ENCODE data around the gene TMEM97. TPM values are rescaled to one million over a fixed set of nuclear protein-coding genes. Genes with fewer than 3 reads are reported as not detected.

Gene TMEM97
- polyA plus RNA-seq, 3 donors = 1.3 to 1.5 (median 1.4) TPM

- intact Hi-C loops (cut with micrococcal nuclease) = loop anchor here in 1 of 2 donors (5.0 to 10.0 kb wide), 3 partner anchors 235 to 613 kb away; partner anchors contain the start of genes ALDOC, NLK, PHF12 and PIGS
- H3K4me2 ChIP-seq (replicated peaks; ENCODE audit: extremely low read depth, low read length, poor library complexity, severe bottlenecking) = no peak overlapping the region
- no peak for DNase-seq
- Mint-ChIP-seq H3K36me3 (peaks cover 51 to 53% of the 10 kb centered on the region in 2 donors), H3K27ac (no peak overlapping the region), H3K9me3 (no peaks in the 10 kb centered on the region), H3K4me1 (peaks cover 22% of the 10 kb centered on the region), H3K4me3 (no peak overlapping the region), H3K27me3 (ENCODE audit: low read depth in 3 of 3) (peaks cover 0 to 2% (median 0%) of the 10 kb centered on the region in 3 donors)
- peaks cover 40% of the 10 kb centered on the region for H3K79me2 ChIP-seq (ENCODE audit: insufficient read depth, low read length)
- no peak overlapping the region for H3K27ac ChIP-seq (ENCODE audit: low read depth in 1 of 2, low read length in 2 of 2)
- H2AFZ ChIP-seq (ENCODE audit: insufficient read depth, low read depth, low read length, poor library complexity, severe bottlenecking) = no peak overlapping the region
- no peak overlapping the region for H3K4me3 ChIP-seq (replicated peaks in 1 of 3; ENCODE audit: low read depth in 2 of 3, low read length in 3 of 3)
- peaks cover 16 to 21% of the 10 kb centered on the region in 2 donors for H3K4me1 ChIP-seq (ENCODE audit: control insufficient read depth in 1 of 2, insufficient read depth in 2 of 2, low read length in 2 of 2)
- whole genome bisulfite sequencing (ENCODE audit: insufficient coverage) = 97% methylated on average over 8 of the region's 15 CpGs
- H3K27me3 ChIP-seq (ENCODE audit: control insufficient read depth in 2 of 2, insufficient read depth in 2 of 2, low read length in 2 of 2) = no peaks in the 10 kb centered on the region
- TF ChIP-seq CTCF (IDR thresholded peaks at IDR 0.05) = no peak
- peaks cover 42 to 50% of the 10 kb centered on the region in 2 donors for H3K36me3 ChIP-seq (replicated peaks in 1 of 2; ENCODE audit: control insufficient read depth in 1 of 2, insufficient read depth in 2 of 2, low read length in 2 of 2)
- H3K9ac ChIP-seq (ENCODE audit: insufficient read depth, low read length, poor library complexity, severe bottlenecking) = no peak overlapping the region
- H4K20me1 ChIP-seq (ENCODE audit: insufficient read depth, low read length) = peaks cover 13% of the 10 kb centered on the region
- no peaks in the 10 kb centered on the region for H3K9me3 ChIP-seq (replicated peaks in 1 of 2; ENCODE audit: control insufficient read depth in 1 of 2, insufficient read depth in 1 of 2, low read length in 2 of 2)
Observed at GRCh38 chr17:28339431-28339830, 20.4 kb downstream of the TMEM97 start.

- H3K9me3 ChIP-seq (replicated peaks in 1 of 2; ENCODE audit: control insufficient read depth in 1 of 2, insufficient read depth in 1 of 2, low read length in 2 of 2) = no peaks in the 10 kb centered on the region
- H3K4me1 ChIP-seq (ENCODE audit: control insufficient read depth in 1 of 2, insufficient read depth in 2 of 2, low read length in 2 of 2) = peaks cover 10 to 14% of the 10 kb centered on the region in 2 donors
- no peaks in the 10 kb centered on the region for H3K27me3 ChIP-seq (ENCODE audit: control insufficient read depth in 2 of 2, insufficient read depth in 2 of 2, low read length in 2 of 2)
- WGBS (ENCODE audit: insufficient coverage) = 100% methylated on average over 4 of the region's 6 CpGs
- peaks cover 60 to 61% of the 10 kb centered on the region in 2 donors for H3K36me3 Mint-ChIP-seq
- H3K4me3 ChIP-seq (replicated peaks in 1 of 3; ENCODE audit: low read depth in 2 of 3, low read length in 3 of 3) = no peak overlapping the region
- peaks cover 0 to 2% (median 0%) of the 10 kb centered on the region in 3 donors for H3K27me3 Mint-ChIP-seq (ENCODE audit: low read depth in 3 of 3)
- DNase-seq = no peak
- H3K4me3 Mint-ChIP-seq = no peak overlapping the region
- H3K27ac ChIP-seq (ENCODE audit: low read depth in 1 of 2, low read length in 2 of 2) = no peak overlapping the region
- intact Hi-C loops (cut with micrococcal nuclease) = no loop called here
- H3K4me1 Mint-ChIP-seq = peaks cover 16% of the 10 kb centered on the region
- H3K27ac Mint-ChIP-seq = peak overlapping the region in 3 of 7 donors; percentile 33 to 38 (median 36)
- no peak overlapping the region for H2AFZ ChIP-seq (ENCODE audit: insufficient read depth, low read depth, low read length, poor library complexity, severe bottlenecking)
- H3K36me3 ChIP-seq (replicated peaks in 1 of 2; ENCODE audit: control insufficient read depth in 1 of 2, insufficient read depth in 2 of 2, low read length in 2 of 2) = peaks cover 52 to 59% of the 10 kb centered on the region in 2 donors
- peaks cover 13% of the 10 kb centered on the region for H4K20me1 ChIP-seq (ENCODE audit: insufficient read depth, low read length)
- no peak overlapping the region for H3K9ac ChIP-seq (ENCODE audit: insufficient read depth, low read length, poor library complexity, severe bottlenecking)
- H3K79me2 ChIP-seq (ENCODE audit: insufficient read depth, low read length) = peaks cover 32% of the 10 kb centered on the region
- no peaks in the 10 kb centered on the region for H3K9me3 Mint-ChIP-seq
- no peak overlapping the region for H3K4me2 ChIP-seq (replicated peaks; ENCODE audit: extremely low read depth, low read length, poor library complexity, severe bottlenecking)
- no peak for TF ChIP-seq CTCF (IDR thresholded peaks at IDR 0.05)
Observed at GRCh38 chr17:28340374-28340773, 21.4 kb downstream of the TMEM97 start.

Data from CD14-positive monocyte (primary cell).